Measurements from ENCODE around the gene TMEM163.

DNA sequence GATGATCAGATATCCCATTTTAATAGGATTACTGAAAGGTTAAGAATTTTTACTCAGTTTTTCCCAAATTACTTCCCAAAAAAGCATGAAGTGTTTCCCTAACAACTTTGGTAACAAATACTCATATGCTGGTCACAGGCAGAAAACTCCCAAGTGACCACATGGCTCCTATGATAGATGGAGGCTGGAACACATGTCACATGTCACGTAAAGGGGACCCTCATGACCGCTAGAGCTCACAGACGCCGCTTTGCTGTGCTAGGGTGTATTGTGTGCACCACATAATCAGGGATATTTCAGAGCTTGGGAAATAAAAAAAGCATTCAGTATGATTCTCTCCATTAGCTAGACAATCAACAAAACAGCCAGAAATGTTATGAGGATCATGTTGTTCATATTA, 228.2 kb downstream of the TMEM163 start:
- no peak for TF ChIP-seq POLR2A (IDR thresholded peaks at IDR 0.05; ENCODE audit: low read length)
- TF ChIP-seq GATA1 (IDR thresholded peaks at IDR 0.05; ENCODE audit: low read depth, low read length), result no peak
